ENCODE measurements around the gene ADGRD2. TPM values are rescaled to one million over a fixed set of nuclear protein-coding genes. Genes with fewer than 3 reads are reported as not detected.

ADGRD2 gene
- total RNA-seq, 4 donors from 2014 or later = not detected

GRCh38 chr9:124491049-124491975, 41.1 kb downstream of the ADGRD2 start:
- H3K27me3 ChIP-seq = no peaks in the 10 kb centered on the region
- no peak for TF ChIP-seq POLR2A (IDR thresholded peaks at IDR 0.05)
- no peak for TF ChIP-seq CTCF (IDR thresholded peaks at IDR 0.05)
- no peaks in the 10 kb centered on the region for H3K36me3 ChIP-seq
- H3K4me1 ChIP-seq = peaks cover 0 to 9% of the 10 kb centered on the region in 2 donors
- 90% methylated on average over 14 to 31 of the region's 32 CpGs for WGBS, 2 donors
- no peak overlapping the region for H3K27ac ChIP-seq
- no peaks in the 10 kb centered on the region for H3K9me3 ChIP-seq
- intact Hi-C loops (cut with DNase I) = no loop called here
- H3K4me3 ChIP-seq (replicated peaks in 1 of 3) = no peak overlapping the region
- DNase-seq = no peak

- intact Hi-C loops (cut with DNase I) = no loop called here
- Histone ChIP-seq H3K4me3 (replicated peaks in 1 of 3) (no peak overlapping the region), H3K27ac (no peak overlapping the region), H3K36me3 (no peaks in the 10 kb centered on the region), H3K27me3 (no peaks in the 10 kb centered on the region), H3K4me1 (peaks cover 0 to 9% of the 10 kb centered on the region in 2 donors), H3K9me3 (no peaks in the 10 kb centered on the region)
- TF ChIP-seq POLR2A (IDR thresholded peaks at IDR 0.05) (no peak), CTCF (IDR thresholded peaks at IDR 0.05) (no peak)
- 63% methylated on average over 10 of the region's 19 CpGs; no CpG with 5 or more reads in 1 of the 2 donors for WGBS, 2 donors
- DNase-seq = no peak
Measured at GRCh38 chr9:124492818-124493217, 42.6 kb downstream of the ADGRD2 start.

GRCh38 chr9:124493218-124493617, 43.0 kb downstream of the ADGRD2 start:
- intact Hi-C loops (cut with DNase I) = no loop called here
- H3K27me3 ChIP-seq = no peaks in the 10 kb centered on the region
- no peak overlapping the region for H3K4me3 ChIP-seq (replicated peaks in 1 of 3)
- H3K36me3 ChIP-seq = no peaks in the 10 kb centered on the region
- no peak for DNase-seq
- H3K9me3 ChIP-seq = no peaks in the 10 kb centered on the region
- TF ChIP-seq POLR2A (IDR thresholded peaks at IDR 0.05) (no peak), CTCF (IDR thresholded peaks at IDR 0.05) (no peak)
- 91% methylated on average over 4 of the region's 4 CpGs for WGBS, 2 donors
- no peak overlapping the region for H3K27ac ChIP-seq
- peaks cover 0 to 9% of the 10 kb centered on the region in 2 donors for H3K4me1 ChIP-seq

GRCh38 chr9:124493794-124494479, 43.7 kb downstream of the ADGRD2 start:
- WGBS, 2 donors = 82 to 85% methylated on average over 13 to 16 of the region's 18 CpGs
- no peak overlapping the region for H3K27ac ChIP-seq
- no peaks in the 10 kb centered on the region for H3K27me3 ChIP-seq
- no peak overlapping the region for H3K4me3 ChIP-seq (replicated peaks in 1 of 3)
- H3K4me1 ChIP-seq = peaks cover 0 to 6% of the 10 kb centered on the region in 2 donors
- TF ChIP-seq CTCF (IDR thresholded peaks at IDR 0.05) = no peak
- TF ChIP-seq POLR2A (IDR thresholded peaks at IDR 0.05) = no peak
- intact Hi-C loops (cut with DNase I) = no loop called here
- H3K36me3 ChIP-seq = no peaks in the 10 kb centered on the region
- H3K9me3 ChIP-seq = no peaks in the 10 kb centered on the region
- DNase-seq = no peak

Data from thyroid gland (tissue), 4 donors.